ENCODE measurements around the gene LHCGR.

LHCGR gene

DNA sequence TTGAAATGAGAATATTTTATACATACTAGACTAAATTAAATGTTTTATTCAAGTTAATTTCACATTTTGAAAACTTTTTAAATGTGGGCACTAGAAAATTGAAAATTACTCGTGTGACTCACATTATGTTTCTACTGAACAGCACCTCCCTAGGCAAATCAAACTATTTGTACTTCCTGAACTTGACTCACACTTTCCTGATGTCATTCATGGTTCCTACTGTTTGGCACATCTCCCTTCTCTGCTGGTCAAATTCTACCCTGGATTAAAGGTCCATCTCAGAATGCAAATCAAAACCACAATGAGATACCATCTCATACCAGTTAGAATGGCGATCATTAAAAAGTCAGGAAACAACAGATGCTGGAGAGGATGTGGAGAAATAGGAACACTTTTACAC, 16.7 kb downstream of the LHCGR start:
- no peak for DNase-seq

DNA sequence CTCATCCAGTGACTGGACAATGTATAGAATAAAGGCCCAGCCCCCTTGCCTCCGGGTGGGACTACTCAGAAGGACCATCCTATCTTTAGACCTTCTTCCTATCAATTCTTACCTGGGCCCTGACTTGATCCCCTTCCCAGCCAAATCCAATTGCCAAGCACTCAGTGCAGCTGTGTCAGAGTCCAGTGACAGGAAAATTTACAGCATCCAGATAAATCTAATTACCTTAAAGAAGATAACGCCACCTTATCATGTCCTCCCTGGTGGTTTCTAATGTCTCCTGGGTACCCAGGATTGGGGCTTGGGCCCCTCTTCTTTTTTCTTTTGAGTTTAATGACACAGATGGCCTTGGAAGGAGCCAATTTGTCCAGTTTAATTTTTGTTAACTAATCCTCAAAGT, 19.3 kb downstream of the LHCGR start:
- no peak for DNase-seq

DNA sequence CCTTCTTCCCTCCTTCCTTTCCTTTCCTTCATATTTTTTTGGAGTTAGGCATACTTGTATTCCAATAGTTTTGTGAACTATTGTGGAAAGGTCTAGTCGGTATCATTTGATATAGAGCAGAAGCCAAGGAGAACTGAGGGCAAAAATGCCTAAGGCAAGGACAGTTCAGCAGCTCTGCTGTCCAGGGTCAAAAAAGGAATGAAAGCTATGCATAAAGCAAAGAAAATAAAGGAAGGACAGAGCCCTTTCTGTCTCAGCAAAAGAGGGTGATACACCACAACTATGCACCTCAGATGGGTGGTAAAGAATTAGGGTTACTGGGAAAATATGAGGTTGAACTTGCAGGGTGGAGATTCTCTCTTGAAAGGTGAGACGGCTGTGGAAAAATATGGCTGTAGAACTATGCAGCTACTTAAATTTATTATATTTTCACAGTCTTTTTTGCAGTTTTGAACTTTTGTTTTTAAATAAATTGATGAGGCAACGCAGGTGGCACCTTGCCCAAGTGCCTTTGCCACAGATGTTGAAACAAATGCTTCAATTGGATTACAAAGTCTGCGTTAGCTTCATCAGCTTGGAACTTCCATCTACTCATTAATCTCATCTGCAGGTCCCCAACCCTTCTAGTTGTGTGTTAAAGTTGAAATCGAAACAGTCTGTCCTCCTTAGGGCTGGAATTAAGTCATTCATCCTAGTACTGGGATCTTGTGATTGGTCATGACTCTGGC, 20.8 kb downstream of the LHCGR start:
- DNase-seq, result no peak

DNA sequence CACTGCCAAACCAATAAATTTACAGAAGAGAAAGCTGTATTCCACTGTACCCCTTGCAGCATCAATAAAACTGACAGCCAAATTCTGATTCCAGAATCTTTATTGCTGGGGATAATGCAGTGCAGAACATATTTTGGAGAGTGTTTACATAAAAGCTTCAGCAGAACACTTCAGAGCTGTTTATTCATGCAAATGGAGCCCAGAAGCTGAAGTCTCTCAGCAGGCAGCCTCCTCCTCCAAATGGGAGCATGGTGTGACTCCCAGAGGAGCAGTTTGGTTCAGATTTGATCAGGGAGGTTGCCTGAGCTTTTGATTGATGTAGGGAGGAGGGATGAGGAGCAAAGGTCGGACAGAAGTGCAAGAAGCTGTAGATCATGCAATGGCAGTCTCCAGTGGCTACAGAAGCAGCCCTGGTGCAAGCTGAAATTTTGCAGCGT, 22.4 kb downstream of the LHCGR start:
- DNase-seq, result no peak

DNA sequence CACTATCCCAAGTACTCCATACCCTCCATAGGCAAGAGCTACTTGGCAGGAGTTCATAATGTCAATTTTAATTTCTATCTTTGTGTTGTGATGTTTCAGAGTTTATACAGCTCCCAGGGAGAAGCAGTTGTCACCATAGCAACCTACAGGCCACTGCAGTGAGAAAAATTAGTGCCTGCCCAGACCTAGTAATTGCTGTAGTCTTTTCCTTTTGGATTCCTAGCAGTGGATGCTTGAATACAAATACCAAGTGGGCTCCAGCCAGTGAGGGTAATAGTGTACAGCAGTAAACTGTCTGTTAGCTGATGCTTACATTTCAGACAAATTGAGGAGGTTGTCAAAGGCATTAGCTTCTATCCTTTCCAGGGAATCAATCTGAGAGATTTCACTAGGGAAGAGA, 26.7 kb downstream of the LHCGR start:
- DNase-seq, result no peak

DNA sequence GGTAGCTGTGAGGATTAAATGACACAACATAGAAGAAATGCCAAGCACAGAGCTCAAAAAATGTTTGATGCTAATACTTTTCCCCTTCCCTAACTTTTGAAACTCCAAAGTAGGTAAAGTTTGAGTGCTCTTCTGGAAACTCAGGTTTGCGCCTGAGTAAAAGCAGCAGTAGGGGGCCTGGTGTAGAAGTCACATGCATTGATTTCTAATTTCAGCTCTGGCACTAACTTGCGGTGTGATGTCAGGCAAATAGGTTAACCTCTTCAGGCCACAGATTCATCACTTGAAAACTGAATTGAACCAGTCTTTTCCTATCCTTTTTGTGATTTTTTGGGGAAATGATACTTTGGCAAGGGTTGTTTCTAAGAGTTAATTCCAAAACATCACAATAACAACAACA, 27.2 kb downstream of the LHCGR start:
- no peak for DNase-seq

DNA sequence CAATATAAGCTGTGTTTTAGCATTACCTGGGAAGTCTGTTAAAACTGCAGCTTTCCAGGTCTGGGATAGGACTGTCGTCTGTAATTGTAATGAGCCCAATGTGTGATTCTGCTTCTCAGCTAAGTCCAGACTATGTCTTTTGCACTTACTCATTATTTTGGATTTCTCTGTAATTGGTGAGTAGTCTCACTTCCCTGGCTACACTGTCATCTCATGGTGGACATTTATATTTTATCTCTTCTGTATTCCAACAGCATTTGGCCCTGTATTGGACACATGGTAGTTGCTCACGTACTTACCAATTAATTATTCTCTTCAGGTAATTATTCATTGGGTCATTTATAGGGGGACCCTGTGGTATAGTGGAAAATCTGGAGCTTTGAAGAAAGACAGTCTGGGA, 28.0 kb downstream of the LHCGR start:
- DNase-seq, result no peak

DNA sequence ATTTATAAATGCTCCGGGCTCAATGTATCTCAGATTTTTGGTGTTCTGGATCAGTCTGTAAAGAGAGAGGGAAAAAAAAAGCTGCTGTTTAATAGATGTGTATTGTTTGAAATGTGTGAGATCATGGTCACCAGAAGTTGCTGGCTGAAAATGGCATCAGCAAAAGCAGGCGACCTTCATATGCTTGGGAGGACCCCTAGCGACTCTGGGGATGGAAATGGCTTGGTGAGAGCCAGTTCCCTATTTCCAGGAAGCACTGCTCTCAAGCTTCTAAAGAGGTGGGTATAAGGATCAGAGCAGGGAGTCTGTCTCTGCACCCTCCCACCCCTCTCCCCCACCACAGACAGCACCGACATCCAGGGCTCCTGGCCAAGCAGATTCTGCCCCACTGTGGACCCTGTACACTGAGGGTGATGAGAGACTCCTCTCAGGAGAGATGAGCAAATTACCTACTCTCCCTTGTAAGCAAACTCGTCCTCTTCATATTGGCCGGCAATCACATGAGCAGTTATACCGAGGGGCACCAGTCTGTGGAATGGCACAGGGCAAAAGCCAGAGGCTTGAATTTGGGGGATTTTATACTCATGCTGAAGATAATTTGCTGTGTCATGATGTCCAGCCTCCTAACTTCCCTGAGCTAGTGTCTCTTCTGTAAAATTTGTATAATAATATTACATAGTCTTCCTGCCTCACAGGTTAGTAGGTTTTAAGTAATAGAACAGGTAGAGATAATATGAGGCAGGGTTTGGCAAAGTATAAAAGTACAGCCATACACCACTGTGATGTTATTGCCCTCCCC, 29.6 kb downstream of the LHCGR start:
- DNase-seq, result no peak

DNA sequence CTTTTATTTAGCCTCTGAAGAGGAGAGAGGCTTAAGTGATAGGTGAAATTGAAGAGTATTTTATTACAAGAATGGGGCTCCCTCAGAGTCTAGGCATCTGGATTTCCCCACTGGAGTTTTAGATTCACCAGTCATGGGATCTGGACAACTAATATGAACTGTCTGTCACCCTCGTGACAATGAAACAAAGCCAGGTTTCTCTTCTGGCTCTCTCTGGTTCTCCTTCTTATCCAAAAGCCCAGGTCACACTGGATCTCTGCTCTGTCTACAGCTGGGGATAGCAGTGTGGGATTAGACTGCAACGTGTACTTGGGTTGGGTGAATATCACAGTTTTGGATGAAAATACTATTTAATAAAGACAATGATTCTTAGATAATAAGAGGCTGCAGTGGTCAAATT, 31.2 kb downstream of the LHCGR start:
- no peak for DNase-seq

DNA sequence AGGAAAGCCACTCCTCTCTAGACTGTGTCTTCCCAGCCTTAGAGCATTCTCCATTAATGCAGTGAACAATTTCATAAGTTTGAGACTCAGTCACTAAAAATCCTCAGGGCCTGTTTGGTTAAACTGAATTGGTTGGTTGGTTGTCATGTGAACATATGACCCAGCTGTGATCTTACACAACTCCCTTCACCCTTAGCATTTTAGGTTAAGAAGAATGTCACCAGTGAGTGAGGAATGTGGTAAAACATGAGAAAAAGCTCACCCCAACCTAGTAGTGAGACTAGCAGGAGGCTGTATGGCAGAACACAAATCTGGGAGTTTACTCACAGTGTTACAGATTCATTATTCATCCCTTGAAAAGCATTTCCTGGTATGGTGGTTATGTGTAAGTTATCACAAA, 32.4 kb downstream of the LHCGR start:
- DNase-seq, result no peak

DNA sequence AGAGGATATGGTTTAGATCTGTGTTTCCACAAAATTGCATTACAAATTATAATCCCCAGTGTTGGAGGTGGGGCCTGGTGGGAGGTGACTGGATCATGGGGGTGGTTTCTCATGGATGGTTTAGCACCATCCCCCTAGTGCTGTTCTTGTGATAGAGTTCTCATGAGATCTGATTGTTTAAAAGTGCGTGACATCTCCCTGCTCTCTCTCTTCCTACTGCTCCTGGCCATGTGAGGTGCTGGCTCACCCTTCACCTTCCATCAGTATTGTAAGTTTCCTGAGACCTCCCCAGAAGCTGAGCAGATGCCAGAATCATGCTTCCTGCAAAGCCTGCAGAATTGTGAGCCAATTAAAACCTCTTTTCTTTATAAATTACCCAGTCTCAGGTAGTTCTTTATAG, 33.1 kb downstream of the LHCGR start:
- DNase-seq, result no peak

DNA sequence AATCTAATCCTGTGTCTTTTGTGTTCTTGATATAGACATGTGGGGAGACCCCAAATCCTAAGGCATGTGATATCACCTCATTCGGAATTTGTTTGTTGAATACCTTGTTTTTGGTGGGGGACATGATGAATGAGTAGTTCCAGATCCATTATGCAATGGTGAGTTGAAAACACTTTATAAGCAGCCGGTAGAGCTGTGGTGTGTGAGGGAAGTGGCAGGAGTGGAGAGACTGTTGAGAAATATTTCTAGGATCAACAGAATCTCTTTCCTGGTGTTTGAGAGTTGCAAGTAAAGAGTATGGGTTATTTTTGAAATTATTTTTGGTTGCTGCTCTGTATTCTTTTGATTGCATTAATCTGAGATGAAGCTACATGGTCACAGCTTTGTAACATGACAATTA, 34.4 kb downstream of the LHCGR start:
- no peak for DNase-seq

DNA sequence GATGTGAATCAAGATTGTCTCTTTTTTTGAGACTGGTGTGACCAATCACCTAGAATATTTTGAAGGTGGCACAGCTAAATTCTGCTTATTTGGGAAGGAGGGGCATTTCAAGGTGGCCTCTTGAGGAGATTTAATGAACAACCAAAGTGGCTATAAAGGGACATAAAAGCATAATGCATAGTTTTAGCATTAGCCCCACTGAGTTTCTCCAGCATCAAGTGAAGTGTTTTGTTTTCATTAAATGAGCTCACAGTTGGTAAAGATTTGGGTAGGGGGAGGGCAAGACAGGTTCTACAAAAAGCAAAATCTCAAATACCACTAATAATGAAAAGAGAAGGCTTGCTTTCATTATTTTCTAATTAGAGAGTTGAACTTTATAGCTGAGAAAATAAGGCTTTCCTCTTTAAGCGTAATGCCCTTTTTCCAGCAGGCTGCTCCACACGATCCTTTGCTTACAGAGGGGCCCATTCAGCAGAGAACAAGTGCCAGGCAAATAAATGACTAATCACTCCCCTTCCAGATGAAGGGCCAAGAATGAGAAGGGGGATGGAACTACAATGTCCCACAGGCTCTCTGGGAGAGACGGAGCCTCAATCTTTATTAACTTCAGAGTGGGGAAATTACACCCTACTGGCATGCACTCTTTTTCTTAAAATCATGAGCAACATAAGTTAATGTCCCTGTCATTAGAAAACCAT, 35.9 kb downstream of the LHCGR start:
- DNase-seq, result no peak

DNA sequence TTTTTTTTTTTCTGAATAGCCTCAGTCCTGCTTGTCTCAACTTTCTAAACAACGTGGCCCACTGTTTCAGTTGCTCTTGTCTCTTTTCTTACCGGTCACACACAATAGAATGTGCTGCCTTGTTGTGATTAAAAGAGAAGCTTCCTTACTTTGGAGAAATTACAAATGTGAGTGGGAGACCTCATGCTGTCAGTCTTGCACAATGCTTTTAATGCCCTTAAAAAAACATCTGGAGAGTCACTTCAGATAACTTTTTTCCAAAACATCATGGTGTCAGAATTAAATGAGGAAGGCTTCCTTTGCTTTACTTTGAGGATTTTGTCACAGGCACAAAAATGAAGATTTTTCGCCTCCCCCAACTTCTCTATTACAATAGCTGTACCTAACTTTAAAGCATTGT, 37.7 kb downstream of the LHCGR start:
- DNase-seq, result no peak

DNA sequence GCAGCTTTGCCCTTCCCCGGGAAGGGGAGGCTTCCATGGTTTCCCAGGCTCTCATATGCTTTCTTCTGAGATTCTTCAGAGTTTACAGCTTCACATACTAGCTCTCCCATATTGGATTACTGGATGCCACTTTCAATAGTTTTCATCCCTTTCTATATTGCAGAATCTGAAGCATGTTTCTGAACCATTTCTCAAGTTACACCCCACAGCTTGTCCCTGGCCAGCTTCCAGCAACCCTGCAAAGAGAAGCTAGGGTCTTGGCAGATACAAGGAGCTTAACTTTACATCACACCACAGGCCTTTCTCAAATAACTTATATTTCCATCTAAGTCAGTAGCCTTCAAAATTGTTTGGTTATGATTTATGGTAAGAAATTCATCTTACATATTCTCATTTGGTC, 39.6 kb downstream of the LHCGR start:
- DNase-seq, result no peak

DNA sequence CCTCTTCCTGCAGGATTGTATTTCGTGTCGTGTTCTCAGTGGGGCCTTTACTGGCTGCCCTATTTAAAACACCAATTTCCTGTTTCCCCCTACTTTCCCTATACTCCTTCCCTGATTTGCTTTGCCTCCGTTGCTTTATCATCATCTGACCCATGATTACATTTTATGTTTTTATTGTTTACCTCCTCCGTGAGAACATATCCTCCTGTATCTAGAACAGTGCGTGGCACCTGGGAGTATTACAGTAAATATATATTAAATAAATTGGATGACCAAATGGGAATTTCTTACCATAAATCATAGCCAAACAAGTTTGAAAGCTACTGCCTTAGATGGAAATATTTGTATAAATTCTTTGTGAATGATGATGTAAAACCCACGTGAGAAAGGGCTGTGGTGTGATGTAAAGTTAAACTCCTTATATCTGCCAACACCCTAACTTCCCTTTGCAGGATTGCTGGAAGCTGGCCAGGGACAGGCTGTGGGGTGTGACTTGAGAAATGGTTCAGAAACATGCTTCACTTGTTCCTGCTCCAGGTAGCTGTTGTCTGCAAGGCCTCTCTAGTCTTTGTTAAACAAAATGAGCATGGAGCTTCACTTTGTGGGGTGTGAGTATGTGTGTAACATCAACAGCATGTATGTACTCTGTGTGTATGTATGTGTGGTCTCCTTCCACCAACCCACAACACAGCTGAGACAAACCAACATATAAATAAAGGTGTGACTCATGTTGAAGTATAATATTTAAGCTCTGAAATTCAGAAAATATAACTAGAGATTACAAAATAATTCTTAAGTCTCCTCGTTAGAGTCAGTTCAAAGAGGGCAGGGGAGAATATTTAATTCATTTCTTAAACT, 40.3 kb downstream of the LHCGR start:
- no peak for DNase-seq

DNA sequence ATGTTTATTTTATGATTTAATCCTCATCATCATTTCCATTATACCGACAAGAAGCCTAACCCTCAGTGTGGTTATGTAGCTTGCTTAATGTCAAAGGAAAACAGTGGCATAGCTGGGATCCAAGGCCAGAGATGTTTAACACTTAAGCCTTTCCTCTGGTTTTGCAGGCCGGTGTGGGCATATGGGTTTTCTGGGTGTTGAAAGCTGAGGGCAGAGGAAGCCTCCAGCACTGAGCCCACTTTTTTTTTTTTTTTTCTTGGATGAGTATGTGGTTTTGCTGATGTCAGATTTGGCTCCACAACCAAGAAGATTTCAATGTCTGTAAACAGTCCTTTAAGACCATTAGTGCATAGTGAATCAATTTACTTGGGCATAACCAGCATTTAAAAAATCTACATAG, 41.3 kb downstream of the LHCGR start:
- DNase-seq, result no peak

DNA sequence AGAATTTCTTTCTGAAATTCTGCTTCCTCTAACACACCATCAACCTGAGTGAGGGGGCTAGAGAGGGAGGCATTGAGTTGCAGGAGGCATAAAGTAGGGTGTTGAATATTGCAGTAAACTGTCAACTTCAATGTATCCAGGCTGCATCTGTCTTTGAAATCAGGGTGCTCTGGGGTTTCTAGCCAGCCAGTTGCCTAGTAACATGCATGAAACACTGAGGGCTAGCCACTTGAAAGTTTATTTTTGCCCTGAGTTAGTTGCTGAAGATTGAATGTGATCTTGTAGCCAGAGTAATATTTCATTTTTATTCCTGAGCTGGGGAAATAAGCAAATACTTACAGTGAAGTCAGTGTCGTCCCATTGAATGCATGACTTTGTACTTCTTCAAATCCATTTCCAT, 41.9 kb downstream of the LHCGR start:
- DNase-seq, result no peak

DNA sequence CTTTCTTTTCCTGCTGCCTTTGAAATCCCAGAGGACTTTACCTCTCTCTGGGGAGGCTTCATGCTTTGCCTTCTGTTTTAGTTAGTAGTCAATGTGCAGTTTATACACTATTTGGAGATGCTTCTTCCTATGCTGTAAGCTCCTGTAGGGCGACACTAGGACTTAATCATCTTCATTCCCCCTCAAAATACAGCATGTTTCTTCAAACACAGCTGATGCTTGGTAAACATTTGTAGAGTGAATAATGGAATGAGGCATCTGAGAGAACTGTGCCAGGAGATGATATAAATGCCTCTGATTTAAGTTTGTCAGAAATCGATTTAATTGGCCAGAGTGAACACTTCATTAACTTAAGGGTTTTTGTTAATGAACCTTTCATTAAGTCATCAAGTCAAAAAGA, 43.4 kb downstream of the LHCGR start:
- no peak for DNase-seq

DNA sequence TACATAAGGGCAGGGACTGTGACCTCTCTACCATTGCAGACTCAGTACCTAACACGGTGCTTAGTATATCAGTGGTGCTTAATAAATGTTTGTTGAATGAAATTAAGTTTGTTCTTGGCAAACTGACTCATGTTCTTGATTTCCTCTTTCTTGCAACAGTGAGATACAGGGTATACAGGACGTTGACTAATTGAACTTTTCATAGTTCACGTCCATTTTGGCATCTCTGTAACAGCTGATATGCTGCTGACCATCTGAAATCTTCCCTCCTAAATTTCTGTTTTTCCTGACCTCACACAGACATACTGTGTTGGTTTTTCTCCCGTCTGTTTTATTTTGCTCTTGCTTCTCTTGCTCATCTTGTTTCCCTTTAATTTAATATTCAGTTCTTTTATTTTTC, 44.2 kb downstream of the LHCGR start:
- no peak for DNase-seq

DNA sequence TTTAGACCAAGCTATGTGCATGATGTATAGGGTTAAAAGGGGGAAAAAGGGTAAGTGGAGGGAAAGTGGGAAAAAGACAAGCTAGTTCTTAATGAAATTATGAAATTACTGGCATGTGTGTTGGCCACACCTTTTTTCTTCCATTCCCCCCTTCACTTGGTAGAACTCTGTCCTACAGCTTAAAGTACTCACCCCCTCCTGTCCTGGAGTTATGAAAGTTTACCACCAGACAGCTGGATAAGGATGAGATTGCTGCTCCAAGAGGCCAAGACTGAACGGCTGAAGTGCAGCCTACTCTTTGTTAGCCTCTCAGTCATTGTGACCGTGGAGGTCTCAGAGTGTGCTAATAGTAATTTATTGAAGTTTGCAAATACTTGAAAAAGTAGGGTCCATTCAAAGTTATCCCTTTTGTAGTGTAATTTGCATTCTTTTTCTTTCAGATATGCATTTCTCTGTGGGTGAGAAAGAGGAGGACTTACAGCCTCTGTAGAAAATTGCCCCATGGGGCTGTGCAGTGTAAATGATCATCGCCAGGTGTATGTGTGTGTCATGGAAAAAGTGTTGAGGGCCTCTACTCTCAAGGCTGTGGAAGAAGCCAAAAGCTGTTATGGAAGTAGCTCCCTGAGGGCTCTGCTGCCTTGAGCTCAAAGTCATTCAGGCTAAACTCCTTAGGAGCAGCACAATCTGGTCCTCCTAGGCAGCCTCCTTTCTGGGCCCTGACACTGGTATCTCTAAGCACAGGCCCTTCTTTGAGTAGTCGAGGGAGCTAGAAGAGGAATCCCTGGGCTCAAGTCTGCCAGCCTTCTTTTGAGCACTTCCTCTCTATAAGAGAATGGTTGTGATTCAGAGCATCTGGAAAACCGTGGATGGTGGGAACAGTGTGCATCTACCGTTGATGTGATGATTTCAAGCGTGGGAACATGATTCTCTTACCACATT, 46.2 kb downstream of the LHCGR start:
- no peak for DNase-seq

DNA sequence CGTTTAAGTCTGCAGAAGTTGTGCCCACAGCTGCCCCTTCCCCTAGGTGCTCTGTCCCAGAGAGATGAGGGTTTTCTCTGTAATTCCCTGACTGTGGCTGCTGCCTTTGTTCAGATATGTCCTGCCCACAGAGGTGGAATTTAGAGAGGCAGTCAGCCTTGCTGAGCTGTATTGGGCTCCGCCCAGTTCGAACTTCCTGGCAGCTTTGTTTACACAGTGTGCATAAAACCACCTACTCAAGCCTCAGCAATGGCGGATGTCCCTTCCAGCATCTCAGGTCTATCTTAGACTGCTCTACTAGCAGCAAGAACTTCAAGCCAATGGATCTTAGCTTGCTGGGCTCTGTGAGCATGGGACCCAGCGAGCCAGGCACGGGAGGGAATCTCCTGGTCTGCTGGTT, 48.1 kb downstream of the LHCGR start:
- no peak for DNase-seq

All from activated T-cell treated with anti-CD3 and anti-CD28 coated beads for 4 hours (primary cell).